DOHH2 (cell line): ENCODE data around the gene MITD1.

Experiments used
- H3F3A ChIP-seq: fragments of 200-600 bp; sonication (generic), shearing (Covaris generic); 2 replicates; pipeline ENCODE4 v1.6.0; 2016; ENCODE audit warnings: antibody characterized with exemption, mild to moderate bottlenecking; ENCODE audit not compliant: control insufficient read depth, insufficient read depth
- H3K27ac ChIP-seq: fragments of 200-600 bp; sonication (generic); 2 replicates; pipeline ENCODE4 v1.5.1; 2014; ENCODE audit warnings: low read depth, mild to moderate bottlenecking, low read length, moderate library complexity
- H3K27me3 ChIP-seq: fragments of 200-600 bp; sonication (generic); 2 replicates; pipeline ENCODE4 v1.6.1; 2014; ENCODE audit warnings: mild to moderate bottlenecking, low read length, mixed read lengths; ENCODE audit not compliant: control insufficient read depth
- H3K36me3 ChIP-seq: fragments of 200-600 bp; sonication (generic); 2 replicates; pipeline ENCODE4 v1.6.1; 2014; ENCODE audit warnings: mild to moderate bottlenecking, low read length, moderate library complexity, mixed read lengths; ENCODE audit not compliant: control insufficient read depth
- H3K4me1 ChIP-seq: fragments of 200-600 bp; sonication (generic); 2 replicates; pipeline ENCODE4 v1.6.1; 2014; ENCODE audit warnings: mild to moderate bottlenecking, low read length, mixed read lengths; ENCODE audit not compliant: control insufficient read depth
- H3K4me2 ChIP-seq: fragments of 200-600 bp; sonication (generic); 2 replicates; pipeline ENCODE4 v1.6.0; 2014; ENCODE audit warnings: mild to moderate bottlenecking, low read length, moderate library complexity
- H3K4me3 ChIP-seq: fragments of 200-600 bp; sonication (generic); 2 replicates; pipeline ENCODE4 v1.5.1; 2014; ENCODE audit warnings: mild to moderate bottlenecking, low read length, mixed read lengths
- H3K79me2 ChIP-seq: fragments of 200-600 bp; sonication (generic); 2 replicates; pipeline ENCODE4 v1.6.1; 2014; ENCODE audit warnings: mild to moderate bottlenecking, low read length, mixed read lengths; ENCODE audit not compliant: control insufficient read depth
- H3K9me2 ChIP-seq: fragments of 200-600 bp; sonication (generic); replicated peaks from 2 replicates; pipeline ENCODE4 v1.6.1; 2014; ENCODE audit warnings: mild to moderate bottlenecking, low read length, mixed read lengths; ENCODE audit not compliant: control insufficient read depth
- H3K9me3 ChIP-seq: fragments of 200-600 bp; sonication (generic); 2 replicates; pipeline ENCODE4 v1.6.1; 2014; ENCODE audit warnings: antibody characterized with exemption, low read length, mixed read lengths; ENCODE audit not compliant: control insufficient read depth, insufficient read depth
- H4K20me1 ChIP-seq: fragments of 200-600 bp; sonication (generic); 2 replicates; pipeline ENCODE4 v1.6.0; 2014; ENCODE audit warnings: low read depth, mild to moderate bottlenecking, antibody characterized with exemption, low read length, moderate library complexity; ENCODE audit not compliant: control insufficient read depth, insufficient read depth
- CTCF ChIP-seq: fragments of 200-600 bp; sonication (generic); IDR thresholded peaks from one replicate; pipeline ENCODE4 v1.5.1; 2014; ENCODE audit warnings: antibody characterized with exemption, mild to moderate bottlenecking, low read depth, low read length; ENCODE audit not compliant: poor library complexity, severe bottlenecking
- EZH2phosphoT487 ChIP-seq: fragments of 200-600 bp; sonication (generic); IDR thresholded peaks from 2 replicates; pipeline ENCODE4 v1.6.1; 2017; ENCODE audit warnings: borderline replicate concordance, mild to moderate bottlenecking, antibody characterized with exemption, low read length, moderate library complexity, mixed read lengths

The MITD1 gene

GRCh38 chr2:99205491-99205890, 24.6 kb upstream of the MITD1 start:
- H3K9me3 ChIP-seq, result no peaks in the 10 kb centered on the region
- no peak overlapping the region for H3K4me3 ChIP-seq
- no peaks in the 10 kb centered on the region for H3K79me2 ChIP-seq
- no peaks in the 10 kb centered on the region for H3K4me1 ChIP-seq
- no peaks in the 10 kb centered on the region for H3F3A ChIP-seq
- H4K20me1 ChIP-seq, result no peaks in the 10 kb centered on the region
- H3K36me3 ChIP-seq, result no peaks in the 10 kb centered on the region
- H3K4me2 ChIP-seq, result no peak overlapping the region
- no peak overlapping the region for H3K27ac ChIP-seq
- TF ChIP-seq CTCF (no peak), EZH2phosphoT487 (no peak)
- no peaks in the 10 kb centered on the region for H3K27me3 ChIP-seq
- H3K9me2 ChIP-seq, result no peaks in the 10 kb centered on the region

- Histone ChIP-seq H3K27ac (no peak overlapping the region), H3K27me3 (no peaks in the 10 kb centered on the region), H3F3A (no peaks in the 10 kb centered on the region), H3K9me2 (no peaks in the 10 kb centered on the region), H3K4me3 (no peak overlapping the region), H4K20me1 (no peaks in the 10 kb centered on the region), H3K36me3 (peaks cover 11% of the 10 kb centered on the region), H3K4me2 (no peak overlapping the region), H3K4me1 (no peaks in the 10 kb centered on the region), H3K79me2 (no peaks in the 10 kb centered on the region), H3K9me3 (no peaks in the 10 kb centered on the region)
- TF ChIP-seq CTCF (no peak), EZH2phosphoT487 (no peak)
These were observed 21.3 kb upstream of the MITD1 start for GRCh38 chr2:99201959-99202678.

- H3K36me3 ChIP-seq, result peaks cover 28% of the 10 kb centered on the region
- no peak overlapping the region for H3K4me2 ChIP-seq
- H3K79me2 ChIP-seq, result no peaks in the 10 kb centered on the region
- no peaks in the 10 kb centered on the region for H3K4me1 ChIP-seq
- no peak overlapping the region for H3K27ac ChIP-seq
- TF ChIP-seq EZH2phosphoT487 (no peak), CTCF (no peak)
- H4K20me1 ChIP-seq, result no peaks in the 10 kb centered on the region
- H3K9me2 ChIP-seq, result no peaks in the 10 kb centered on the region
- H3K27me3 ChIP-seq, result no peaks in the 10 kb centered on the region
- no peaks in the 10 kb centered on the region for H3F3A ChIP-seq
- no peak overlapping the region for H3K4me3 ChIP-seq
- no peaks in the 10 kb centered on the region for H3K9me3 ChIP-seq
These were observed 19.4 kb upstream of the MITD1 start for GRCh38 chr2:99200076-99200800.
